Ovary (tissue), 9 donors: ENCODE results near the gene PDZRN3. TPM values are rescaled to one million over a fixed set of nuclear protein-coding genes. Genes with fewer than 3 reads are reported as not detected.

ENCODE experiments used
- DNase-seq, 5 donors: peaks; one replicate each; pipeline ENCODE4 v3.0.0-alpha.2; 2019 to 2020
- H3K27ac ChIP-seq, 2 donors: fragments of 200-600 bp; one replicate each; pipeline versions ENCODE4 v1.5.1 to v1.8.0; 2019 to 2022
- H3K27me3 ChIP-seq: fragments of 200-600 bp; one replicate; pipeline ENCODE4 v1.8.0; 2022
- H3K36me3 ChIP-seq: fragments of 200-600 bp; sonication (generic); one replicate; pipeline ENCODE4 v1.5.1; 2019
- H3K4me1 ChIP-seq: one replicate; pipeline ENCODE4 v1.8.1; 2013; ENCODE audit warnings: mild to moderate bottlenecking, moderate library complexity; ENCODE audit not compliant: insufficient read depth
- H3K4me3 ChIP-seq: fragments of 200-600 bp; sonication (generic); one replicate; pipeline ENCODE4 v1.5.1; 2017
- H3K9me3 ChIP-seq, 2 donors: fragments of 200-600 bp in 1 of 2; sonication (generic) in 1 of 2; one replicate each; pipeline versions ENCODE4 v1.5.1 to v1.8.1; 2013 to 2019; ENCODE audit warnings: mild to moderate bottlenecking in 1 of 2, moderate library complexity in 1 of 2
- CTCF ChIP-seq, 3 donors: fragments of 450-650 bp in 2 of 3; fragments of 200-600 bp in 1 of 3; IDR thresholded peaks; one replicate each; pipeline versions ENCODE4 v1.5.1 to v1.8.0; 2016 to 2022; ENCODE audit warnings: antibody characterized with exemption in 3 of 3, mild to moderate bottlenecking in 1 of 3
- EP300 ChIP-seq: sonication (generic); formaldehyde crosslinking; IDR thresholded peaks from one replicate; pipeline ENCODE4 v1.6.1; 2017; ENCODE audit warnings: antibody characterized with exemption
- POLR2A ChIP-seq: fragments of 450-650 bp; IDR thresholded peaks from one replicate; pipeline ENCODE4 v1.6.1; 2017; ENCODE audit warnings: antibody characterized with exemption, mild to moderate bottlenecking, moderate library complexity
- WGBS, 3 donors: extraction: QIAGEN DNeasy Blood & Tissue Kit in 1 of 3; methylation state at CpG; one replicate each; pipeline versions ENCODE4 v1.1.5 to v1.1.7; 2013 to 2017; 5-methylcytosine and 5-hydroxymethylcytosine counted together
- intact Hi-C, 4 donors: fragments of 100-400 bp; cut with DNase I; formaldehyde crosslinking; loops; one replicate each; pipeline versions ENCODE4 v1.11.0 to v1.15.1; 2022 to 2023
- polyA plus RNA-seq, 2 donors: library from polyadenylated mRNA; stranded (reverse); fragments of 200-250 nt in 1 of 2; fragments of 350-450 nt in 1 of 2; fragmentation: Illumina TruSeq in 1 of 2; extraction: RNeasy Lipid Tissue Mini Kit (QIAGEN cat#74804) in 1 of 2; gene quantifications; one replicate each; pipeline ENCODE4 v1.2.3, GENCODE V29; 2013 to 2014
- total RNA-seq, 7 donors: library from RNA; depleted of rRNA in 2 of 7; stranded (reverse); fragments of >200 nt in 2 of 7; fragmentation: NEBNext Ultra II Directional in 3 of 7; extraction: Animal tissue kit (Norgen Biotek cat#: 25700) in 3 of 7; gene quantifications; one replicate each; pipeline versions ENCODE4 v1.1.0 to v1.2.4, GENCODE V29; 2016 to 2023
- donor health status: DM: no; HTN: no; CAD: no; lungs with moderate emphysema.
- donor health status: DM: no; HTN: no; CAD: no.
- donor health status: Bipolar disorder and iron deficiency.
- donor health status: DM: yes; HTN: yes; CAD: no.
- donor health status: DM: no; HTN: no; CAD: no.
- donor health status: DM: yes; HTN: yes; CAD: no.

PDZRN3 gene
- total and polyA plus RNA-seq, 9 donors = 68.1 to 161 (median 102) TPM

- no peaks in the 10 kb centered on the region for H3K36me3 ChIP-seq
- intact Hi-C loops = no loop called here
- TF ChIP-seq POLR2A (no peak), EP300 (no peak), CTCF (IDR thresholded peaks at IDR 0.05) (no peak)
- 79 to 84% (median 80%) methylated on average over 4 of the region's 4 CpGs for WGBS, 3 donors
- no peaks in the 10 kb centered on the region for H3K27me3 ChIP-seq
- H3K27ac ChIP-seq = peak overlapping the region in 1 of 2 donors; percentile 71
- peaks cover 7% of the 10 kb centered on the region for H3K4me1 ChIP-seq
- H3K9me3 ChIP-seq = no peaks in the 10 kb centered on the region
- no peak for DNase-seq
- H3K4me3 ChIP-seq = no peak overlapping the region
Observed at GRCh38 chr3:73658227-73658626, 33.5 kb upstream of the PDZRN3 start.

- Histone ChIP-seq H3K27me3 (no peaks in the 10 kb centered on the region), H3K36me3 (no peaks in the 10 kb centered on the region), H3K27ac (no peak overlapping the region), H3K4me1 (peaks cover 7% of the 10 kb centered on the region), H3K4me3 (no peak overlapping the region), H3K9me3 (no peaks in the 10 kb centered on the region)
- intact Hi-C loops = no loop called here
- no peak for DNase-seq
- TF ChIP-seq EP300 = no peak
Observed at GRCh38 chr3:73657186-73657585, 32.4 kb upstream of the PDZRN3 start.

- Histone ChIP-seq H3K4me1 (peaks cover 7% of the 10 kb centered on the region), H3K27me3 (no peaks in the 10 kb centered on the region), H3K36me3 (no peaks in the 10 kb centered on the region), H3K4me3 (no peak overlapping the region), H3K27ac (no peak overlapping the region), H3K9me3 (no peaks in the 10 kb centered on the region)
- DNase-seq = no peak
- intact Hi-C loops = no loop called here
- TF ChIP-seq EP300 (no peak), CTCF (IDR thresholded peaks at IDR 0.05) (no peak), POLR2A (no peak)
- WGBS, 3 donors = 79 to 87% (median 87%) methylated on average over 4 of the region's 4 CpGs
Observed at GRCh38 chr3:73656241-73656890, 31.6 kb upstream of the PDZRN3 start.

- no peak for DNase-seq
- WGBS, 3 donors = 93 to 97% (median 94%) methylated on average over 5 of the region's 5 CpGs
- H3K4me1 ChIP-seq = peaks cover 7% of the 10 kb centered on the region
- intact Hi-C loops = no loop called here
- H3K27me3 ChIP-seq = no peaks in the 10 kb centered on the region
- H3K4me3 ChIP-seq = no peak overlapping the region
- TF ChIP-seq CTCF (IDR thresholded peaks at IDR 0.05) (no peak), POLR2A (no peak), EP300 (no peak)
- no peaks in the 10 kb centered on the region for H3K9me3 ChIP-seq
- H3K27ac ChIP-seq = no peak overlapping the region
- no peaks in the 10 kb centered on the region for H3K36me3 ChIP-seq
Observed at GRCh38 chr3:73655197-73655596, 30.5 kb upstream of the PDZRN3 start.

GRCh38 chr3:73653877-73654276, 29.1 kb upstream of the PDZRN3 start:
- TF ChIP-seq EP300 (no peak), CTCF (IDR thresholded peaks at IDR 0.05) (no peak), POLR2A (no peak)
- Histone ChIP-seq H3K36me3 (no peaks in the 10 kb centered on the region), H3K9me3 (no peaks in the 10 kb centered on the region), H3K27me3 (no peaks in the 10 kb centered on the region), H3K27ac (no peak overlapping the region), H3K4me1 (peaks cover 7% of the 10 kb centered on the region), H3K4me3 (no peak overlapping the region)
- intact Hi-C loops = no loop called here
- DNase-seq = no peak
- WGBS, 3 donors = 12 to 58% (median 34%) methylated on average over 1 of the region's 1 CpG
